Cardiac septum (tissue), 1 donor: ENCODE results near the gene ZAR1. TPM values are rescaled to one million over a fixed set of nuclear protein-coding genes. Genes with fewer than 3 reads are reported as not detected.

Source experiments
- DNase-seq: peaks from one replicate; pipeline ENCODE4 v3.0.0-alpha.2; 2020; ENCODE audit warnings: low spot score
- intact Hi-C: fragments of 100-400 bp; cut with DNase I; formaldehyde crosslinking; loops from one replicate; pipeline ENCODE4 v1.14.0; 2022
- total RNA-seq: library from RNA; stranded (reverse); fragmentation: NEBNext Ultra II Directional; extraction: Animal tissue kit (Norgen Biotek cat#: 25700); gene quantifications from one replicate; pipeline ENCODE4 v1.2.1, GENCODE V29; 2021
- donor health status: DM: no; HTN: no; CAD: no.

ZAR1 gene
- total RNA-seq, 1 donor from 2014 or later, result not detected

DNA sequence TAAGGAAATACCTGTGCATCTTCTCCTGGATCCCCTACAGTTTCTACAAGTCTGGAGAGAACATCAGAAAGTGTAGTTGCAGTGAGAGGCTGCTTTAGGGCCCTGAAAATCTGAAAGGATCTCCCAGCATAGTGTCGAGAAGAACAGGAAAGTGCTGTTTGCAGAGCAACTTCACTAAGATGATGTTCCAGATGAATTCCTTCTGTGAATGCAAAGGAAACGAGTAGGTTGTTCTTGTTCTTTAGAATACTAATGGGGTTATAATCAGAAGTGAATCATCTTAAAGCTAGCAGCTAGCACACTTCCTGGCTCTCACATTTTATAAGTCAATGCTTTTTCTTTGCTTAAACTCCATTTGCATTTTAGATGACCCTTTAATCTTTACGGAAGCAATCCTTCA lies 53.7 kb downstream of the ZAR1 start:
- intact Hi-C loops, result loop anchor here (10.0 kb wide), 1 partner anchor 219 kb away; no protein-coding TSS in a partner anchor
- no peak for DNase-seq

Other genes starting within 250 kb of the ZAR1 start
- gene TEC, start 220.4 kb upstream of the ZAR1 start, total RNA-seq, result 3.1 TPM
- 159 TPM for gene SLAIN2, start 148.7 kb upstream of the ZAR1 start, total RNA-seq
- 0.35 TPM for gene SLC10A4, start 6.9 kb upstream of the ZAR1 start, total RNA-seq